Uterus (tissue), 4 donors: ENCODE data around the gene FANCC. TPM values are rescaled to one million over a fixed set of nuclear protein-coding genes. Genes with fewer than 3 reads are reported as not detected.
"Not testable (repeated sequence)": the region's sequence is repeated elsewhere in the genome, so short reads cannot be mapped to it uniquely, and the experiment has no call there.

Experiments used
- DNase-seq, 2 donors: peaks; one replicate each; pipeline ENCODE4 v3.0.0-alpha.2; 2019 to 2020
- H3K27ac ChIP-seq, 2 donors: fragments of 200-600 bp; sonication (generic); 1 replicate in 1 of 2; 2 replicates in 1 of 2; pipeline ENCODE4 v1.5.1; 2016 to 2018
- H3K27me3 ChIP-seq, 2 donors: fragments of 200-600 bp; sonication (generic); one replicate each; pipeline ENCODE4 v1.5.1; 2018 to 2019; ENCODE audit warnings: control low read depth in 1 of 2
- H3K36me3 ChIP-seq, 2 donors: fragments of 200-600 bp; sonication (generic); one replicate each; pipeline ENCODE4 v1.5.1; 2019; ENCODE audit warnings: control low read depth in 1 of 2
- H3K4me1 ChIP-seq, 2 donors: fragments of 200-600 bp; sonication (generic); one replicate each; pipeline ENCODE4 v1.5.1; 2018 to 2019; ENCODE audit warnings: control low read depth in 1 of 2
- H3K4me3 ChIP-seq, 2 donors: fragments of 200-600 bp; sonication (generic); 1 replicate in 1 of 2; 2 replicates in 1 of 2; pipeline ENCODE4 v1.5.1; 2018 to 2019; ENCODE audit warnings: mild to moderate bottlenecking in 1 of 2
- H3K9me3 ChIP-seq, 2 donors: fragments of 200-600 bp; sonication (generic); one replicate each; pipeline ENCODE4 v1.5.1; 2019; ENCODE audit warnings: control low read depth in 1 of 2
- POLR2A ChIP-seq, 2 donors: fragments of 450-650 bp; IDR thresholded peaks; one replicate each; pipeline ENCODE4 v1.6.1; 2016; ENCODE audit warnings: antibody characterized with exemption in 2 of 2, mild to moderate bottlenecking in 1 of 2, moderate library complexity in 1 of 2
- intact Hi-C: fragments of 100-400 bp; cut with DNase I; formaldehyde crosslinking; loops from one replicate; pipeline ENCODE4 v1.15.1; 2023; ENCODE audit warnings: low total_unique reads
- total RNA-seq, 4 donors: library from RNA; depleted of rRNA in 3 of 4; stranded (reverse); fragments of >200 nt in 3 of 4; gene quantifications; one replicate each; pipeline versions ENCODE4 v1.1.0 to v1.2.4, GENCODE V29; 2014 to 2023
- TF ChIP-seq, protein P1 (sequence below), 4 experiments: fragments of 200-600 bp in 2 of 4; fragments of 450-650 bp in 2 of 4; sonication (generic) in 2 of 4; IDR thresholded peaks; one replicate each; pipeline ENCODE4 v1.5.1; 2016 to 2019; ENCODE audit warnings: antibody characterized with exemption in 4 of 4, mild to moderate bottlenecking in 2 of 4, moderate library complexity in 1 of 4
- donor health status: DM: yes; HTN: yes; CAD: no.

The FANCC gene
- total RNA-seq, 4 donors from 2014 or later = 4.1 to 21.4 (median 15.9) TPM

DNA sequence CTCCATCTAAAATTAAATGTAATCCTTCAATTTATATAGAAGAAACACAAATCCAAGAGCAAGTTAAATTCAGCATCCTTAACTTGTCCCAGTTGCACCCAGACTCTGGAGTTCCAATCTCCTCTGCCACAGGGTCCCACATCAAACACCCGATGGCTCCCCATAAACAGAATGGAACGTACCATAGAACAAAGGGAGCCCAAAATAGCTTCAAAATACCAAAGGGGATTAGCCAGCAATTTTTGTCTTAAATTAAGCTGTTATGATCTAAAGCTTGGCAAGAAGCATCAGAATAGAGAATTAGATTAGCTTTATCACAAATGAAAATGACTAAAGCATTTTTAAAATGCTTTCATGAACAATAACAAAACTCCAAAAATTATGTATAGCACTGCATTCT lies 112.8 kb downstream of the FANCC start:
- DNase-seq = no peak
- no peak for TF ChIP-seq POLR2A (IDR thresholded peaks at IDR 0.05)
- TF ChIP-seq, protein P1, sequence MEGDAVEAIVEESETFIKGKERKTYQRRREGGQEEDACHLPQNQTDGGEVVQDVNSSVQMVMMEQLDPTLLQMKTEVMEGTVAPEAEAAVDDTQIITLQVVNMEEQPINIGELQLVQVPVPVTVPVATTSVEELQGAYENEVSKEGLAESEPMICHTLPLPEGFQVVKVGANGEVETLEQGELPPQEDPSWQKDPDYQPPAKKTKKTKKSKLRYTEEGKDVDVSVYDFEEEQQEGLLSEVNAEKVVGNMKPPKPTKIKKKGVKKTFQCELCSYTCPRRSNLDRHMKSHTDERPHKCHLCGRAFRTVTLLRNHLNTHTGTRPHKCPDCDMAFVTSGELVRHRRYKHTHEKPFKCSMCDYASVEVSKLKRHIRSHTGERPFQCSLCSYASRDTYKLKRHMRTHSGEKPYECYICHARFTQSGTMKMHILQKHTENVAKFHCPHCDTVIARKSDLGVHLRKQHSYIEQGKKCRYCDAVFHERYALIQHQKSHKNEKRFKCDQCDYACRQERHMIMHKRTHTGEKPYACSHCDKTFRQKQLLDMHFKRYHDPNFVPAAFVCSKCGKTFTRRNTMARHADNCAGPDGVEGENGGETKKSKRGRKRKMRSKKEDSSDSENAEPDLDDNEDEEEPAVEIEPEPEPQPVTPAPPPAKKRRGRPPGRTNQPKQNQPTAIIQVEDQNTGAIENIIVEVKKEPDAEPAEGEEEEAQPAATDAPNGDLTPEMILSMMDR (IDR thresholded peaks at IDR 0.05) = no peak
- Histone ChIP-seq H3K4me1 (no peaks in the 10 kb centered on the region), H3K9me3 (no peaks in the 10 kb centered on the region), H3K36me3 (no peaks in the 10 kb centered on the region), H3K4me3 (no peak overlapping the region), H3K27ac (no peak overlapping the region), H3K27me3 (no peaks in the 10 kb centered on the region)
- intact Hi-C loops = no loop called here

DNA sequence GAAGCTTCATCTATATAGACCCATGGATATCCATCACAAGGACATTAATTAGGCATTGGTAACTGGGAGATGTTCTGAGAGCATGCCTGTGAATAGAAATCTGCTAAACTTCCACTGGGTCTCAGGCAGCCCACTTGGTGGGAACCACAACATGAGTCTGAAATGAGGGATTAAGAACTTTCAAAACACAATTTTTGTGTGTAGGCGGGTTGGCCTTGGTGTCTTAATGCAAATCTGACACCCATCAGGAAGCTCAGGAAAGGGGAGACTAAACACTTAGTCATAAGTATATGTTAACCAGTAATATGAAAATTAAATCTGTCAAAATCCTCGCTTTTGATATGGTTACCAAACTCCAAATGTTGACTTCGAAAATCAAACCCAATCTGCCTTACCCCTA lies 113.2 kb downstream of the FANCC start:
- H3K27ac ChIP-seq = no peak overlapping the region
- no peaks in the 10 kb centered on the region for H3K9me3 ChIP-seq
- no peaks in the 10 kb centered on the region for H3K4me1 ChIP-seq
- H3K4me3 ChIP-seq = no peak overlapping the region
- intact Hi-C loops = no loop called here
- no peak for DNase-seq
- TF ChIP-seq POLR2A (IDR thresholded peaks at IDR 0.05) = no peak
- TF ChIP-seq, protein P1 (IDR thresholded peaks at IDR 0.05) = no peak
- H3K27me3 ChIP-seq = no peaks in the 10 kb centered on the region
- no peaks in the 10 kb centered on the region for H3K36me3 ChIP-seq

DNA sequence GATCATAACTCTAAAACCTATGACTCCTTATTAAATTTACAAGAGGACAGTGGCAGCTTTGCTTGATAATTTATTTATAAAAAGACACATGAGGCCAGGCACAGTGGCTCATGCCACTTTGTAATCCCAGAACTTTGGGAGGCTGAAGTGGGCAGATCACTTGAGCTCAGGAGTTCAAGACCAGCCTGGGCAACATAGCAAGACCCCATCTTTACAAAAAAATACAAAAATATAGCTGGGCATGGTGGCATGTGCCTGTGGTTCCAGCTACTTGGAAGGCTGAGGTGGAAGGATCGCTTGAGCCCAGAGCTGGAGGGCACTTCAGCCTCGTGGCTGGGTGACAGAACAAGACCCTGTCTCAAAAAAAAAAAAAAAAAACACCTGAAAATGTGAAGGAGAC lies 114.5 kb downstream of the FANCC start:
- H3K9me3 ChIP-seq, H3K36me3 ChIP-seq, H3K27ac ChIP-seq, H3K4me1 ChIP-seq, DNase-seq, H3K27me3 ChIP-seq, intact Hi-C loops, H3K4me3 ChIP-seq: not testable (repeated sequence)

DNA sequence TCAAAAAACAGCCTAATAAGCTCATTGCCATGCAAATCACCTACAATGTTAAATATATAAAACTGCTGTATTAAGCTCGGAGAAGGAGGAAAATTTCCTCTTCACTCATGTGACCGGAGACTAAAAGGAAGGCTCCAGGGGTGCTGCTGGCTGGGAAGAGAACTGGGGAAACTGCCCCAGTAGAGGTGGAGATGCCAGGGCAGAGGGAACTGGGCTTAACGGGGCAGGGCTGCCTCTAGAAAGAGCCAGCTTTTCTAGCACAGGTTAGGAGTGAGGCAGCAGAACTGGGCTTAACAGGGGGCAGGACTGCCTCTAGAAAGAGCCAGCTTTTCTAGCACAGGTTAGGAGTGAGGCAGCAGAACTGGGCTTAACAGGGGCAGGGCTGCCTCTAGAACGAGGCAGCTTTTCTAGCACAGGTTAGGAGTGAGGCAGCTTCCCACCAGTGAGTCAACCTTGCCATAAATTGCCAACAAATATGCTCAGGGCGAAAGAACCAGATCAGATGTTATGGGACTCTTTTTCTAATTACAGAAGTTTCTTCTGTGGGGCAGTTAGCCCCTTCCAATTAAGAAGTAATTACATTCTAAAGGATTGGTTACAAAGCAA lies 115.3 kb downstream of the FANCC start:
- Histone ChIP-seq H3K4me3 (no peak overlapping the region), H3K9me3 (no peaks in the 10 kb centered on the region), H3K36me3 (no peaks in the 10 kb centered on the region), H3K27ac (no peak overlapping the region), H3K27me3 (no peaks in the 10 kb centered on the region), H3K4me1 (no peaks in the 10 kb centered on the region)
- intact Hi-C loops = no loop called here
- DNase-seq = no peak
- TF ChIP-seq, protein P1 (IDR thresholded peaks at IDR 0.05) = no peak

DNA sequence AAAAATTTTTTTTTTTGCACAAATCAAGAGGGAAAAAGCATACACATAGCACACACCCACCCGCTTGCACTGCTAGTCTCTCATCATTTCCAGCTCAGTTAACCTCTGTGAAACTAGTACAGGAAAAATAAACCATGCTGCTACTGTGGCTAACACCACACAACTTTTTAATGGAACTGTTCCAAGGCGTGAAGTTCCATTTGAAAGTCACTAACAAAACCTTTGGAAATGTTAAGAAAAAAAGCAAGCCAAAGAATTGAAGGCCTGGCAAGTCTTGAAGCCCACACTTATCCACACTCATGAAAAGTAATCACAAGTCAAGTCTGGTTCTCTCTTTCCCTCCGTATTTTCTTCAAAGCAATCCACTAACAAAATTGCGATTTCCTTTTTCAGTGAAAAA lies 116.3 kb downstream of the FANCC start:
- H3K4me1 ChIP-seq = no peaks in the 10 kb centered on the region
- H3K27me3 ChIP-seq = no peaks in the 10 kb centered on the region
- H3K9me3 ChIP-seq = no peaks in the 10 kb centered on the region
- DNase-seq = no peak
- no peaks in the 10 kb centered on the region for H3K36me3 ChIP-seq
- no peak for TF ChIP-seq POLR2A (IDR thresholded peaks at IDR 0.05)
- TF ChIP-seq, protein P1 (IDR thresholded peaks at IDR 0.05) = no peak
- H3K4me3 ChIP-seq = no peak overlapping the region
- intact Hi-C loops = no loop called here
- H3K27ac ChIP-seq = no peak overlapping the region
